Erythroblast (primary cell): ENCODE measurements around the gene NR2F1-AS1.

Experiments
- GATA1 ChIP-seq: IDR thresholded peaks from 2 replicates; pipeline ENCODE4 v1.6.1; 2011; ENCODE audit warnings: low read depth, mild to moderate bottlenecking, control low read depth, low read length, moderate library complexity
- POLR2A ChIP-seq: IDR thresholded peaks from 2 replicates; pipeline ENCODE4 v1.6.1; 2011; ENCODE audit warnings: mild to moderate bottlenecking, low read length

DNA sequence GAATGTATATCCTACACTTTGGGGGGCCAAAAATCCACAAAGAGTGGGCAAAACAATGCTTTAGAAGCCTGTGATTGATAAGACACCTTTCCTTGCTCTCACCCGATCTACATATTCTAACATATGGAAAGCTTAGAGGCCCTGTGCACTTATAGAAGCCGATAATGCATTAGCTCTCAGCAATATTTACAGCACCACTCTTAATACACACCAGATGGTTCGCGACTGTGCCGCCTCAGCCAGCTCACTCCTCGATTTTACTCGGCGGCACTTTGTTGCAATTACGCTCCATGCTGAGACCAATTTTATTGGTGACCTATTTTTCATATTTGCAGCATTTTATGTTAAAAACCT, 20.8 kb upstream of the NR2F1-AS1 start:
- TF ChIP-seq POLR2A (no peak), GATA1 (no peak)
